IPS-18a (cell line): ENCODE data around the gene CTNS.

Experiments
- H3K27ac ChIP-seq: one replicate; pipeline ENCODE4 v1.5.1; 2013; ENCODE audit warnings: low read length
- H3K27me3 ChIP-seq: one replicate; pipeline ENCODE4 v1.6.1; 2013; ENCODE audit warnings: mild to moderate bottlenecking, low read length; ENCODE audit not compliant: control insufficient read depth, insufficient read depth
- H3K36me3 ChIP-seq: one replicate; pipeline ENCODE4 v1.6.1; 2013; ENCODE audit warnings: low read depth, low read length; ENCODE audit not compliant: control insufficient read depth
- H3K4me1 ChIP-seq: one replicate; pipeline ENCODE4 v1.6.1; 2013; ENCODE audit warnings: low read depth, low read length; ENCODE audit not compliant: control insufficient read depth
- H3K4me3 ChIP-seq: one replicate; pipeline ENCODE4 v1.5.1; 2013; ENCODE audit warnings: low read length
- H3K9ac ChIP-seq: one replicate; pipeline ENCODE4 v1.6.1; 2013; ENCODE audit warnings: mild to moderate bottlenecking, low read length, moderate library complexity
- H3K9me3 ChIP-seq: one replicate; pipeline ENCODE4 v1.6.1; 2013; ENCODE audit warnings: low read depth, low read length; ENCODE audit not compliant: control insufficient read depth

CTNS gene

DNA sequence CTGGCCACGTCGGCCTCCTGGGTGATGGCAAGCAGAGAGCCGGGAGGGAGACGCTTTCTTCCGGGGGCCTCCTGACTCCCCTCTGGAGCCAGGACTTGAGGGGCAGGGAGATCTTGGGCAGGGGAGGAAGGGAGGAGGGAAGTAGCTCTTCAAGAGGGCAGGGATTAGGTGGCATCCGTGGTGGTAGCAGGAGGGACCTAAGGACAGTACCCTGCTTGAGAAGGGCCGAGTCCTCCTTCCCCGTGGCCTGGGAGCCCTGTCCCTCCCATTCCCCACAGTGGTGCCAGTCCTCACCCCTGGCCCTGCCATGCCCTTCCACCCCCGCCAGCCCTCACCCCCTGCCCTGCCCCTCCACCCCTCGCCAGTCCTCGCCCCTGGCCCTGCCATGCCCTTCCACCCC, 19.2 kb downstream of the CTNS start:
- Histone ChIP-seq H3K36me3 (no peaks in the 10 kb centered on the region), H3K27ac (no peak overlapping the region), H3K9ac (no peak overlapping the region), H3K9me3 (no peaks in the 10 kb centered on the region), H3K27me3 (no peaks in the 10 kb centered on the region), H3K4me3 (no peak overlapping the region), H3K4me1 (no peaks in the 10 kb centered on the region)

DNA sequence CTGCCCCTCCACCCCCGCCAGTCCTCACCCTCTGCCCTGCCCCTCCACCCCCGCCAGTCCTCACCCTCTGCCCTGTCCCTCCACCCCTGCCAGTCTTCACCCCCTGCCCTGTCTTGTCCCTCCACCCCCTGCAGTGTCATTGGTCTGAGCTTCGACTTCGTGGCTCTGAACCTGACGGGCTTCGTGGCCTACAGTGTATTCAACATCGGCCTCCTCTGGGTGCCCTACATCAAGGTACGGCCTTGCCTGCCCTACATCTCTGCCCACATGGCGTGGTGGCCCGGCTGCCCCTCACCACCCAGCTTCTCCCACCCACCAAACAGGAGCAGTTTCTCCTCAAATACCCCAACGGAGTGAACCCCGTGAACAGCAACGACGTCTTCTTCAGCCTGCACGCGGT, 19.8 kb downstream of the CTNS start:
- no peak overlapping the region for H3K4me3 ChIP-seq
- H3K27ac ChIP-seq, result no peak overlapping the region
- no peak overlapping the region for H3K9ac ChIP-seq
- H3K27me3 ChIP-seq, result no peaks in the 10 kb centered on the region
- no peaks in the 10 kb centered on the region for H3K36me3 ChIP-seq
- H3K4me1 ChIP-seq, result no peaks in the 10 kb centered on the region
- no peaks in the 10 kb centered on the region for H3K9me3 ChIP-seq

DNA sequence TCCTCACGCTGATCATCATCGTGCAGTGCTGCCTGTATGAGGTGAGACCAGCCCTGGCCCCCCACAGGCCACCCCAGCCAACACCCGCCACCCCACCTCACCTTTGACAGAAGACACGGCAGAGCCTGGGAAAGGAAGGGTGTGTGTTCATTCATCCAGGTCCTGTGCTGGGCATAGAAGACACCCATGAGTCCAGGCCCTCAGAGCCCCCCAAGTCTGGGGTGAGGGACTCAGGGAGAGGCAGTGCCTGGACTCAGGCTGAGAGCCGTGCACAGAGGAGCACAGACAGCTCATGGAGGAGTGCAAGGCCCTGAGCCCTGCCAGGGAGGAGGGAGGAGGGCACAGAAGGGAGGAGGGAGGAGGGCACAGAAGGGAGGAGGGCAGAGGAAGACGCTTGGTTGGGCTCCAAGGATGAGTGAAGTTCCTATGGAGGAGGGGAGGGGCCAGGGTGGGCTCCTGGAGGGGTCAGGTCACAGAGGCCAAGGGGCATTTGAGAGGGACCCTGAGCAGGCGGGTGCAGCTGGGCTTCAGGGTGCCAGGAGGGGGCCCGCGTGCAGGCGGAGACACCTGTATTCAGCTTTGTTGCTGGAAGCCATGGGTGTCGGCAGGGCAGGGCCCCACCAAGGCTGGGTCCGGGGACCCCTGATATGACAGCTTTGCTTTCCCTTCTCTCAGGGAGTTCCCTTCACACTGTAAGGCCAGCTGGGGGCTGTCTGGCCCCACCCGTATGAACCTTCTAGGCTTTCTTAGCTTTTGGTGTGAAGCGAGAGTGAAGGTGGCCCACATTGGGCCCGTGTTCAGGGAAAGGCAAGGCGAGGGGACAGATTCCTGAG, 20.4 kb downstream of the CTNS start:
- Histone ChIP-seq H3K4me3 (no peak overlapping the region), H3K36me3 (no peaks in the 10 kb centered on the region), H3K4me1 (no peaks in the 10 kb centered on the region), H3K27ac (no peak overlapping the region), H3K9ac (no peak overlapping the region), H3K27me3 (no peaks in the 10 kb centered on the region), H3K9me3 (no peaks in the 10 kb centered on the region)

DNA sequence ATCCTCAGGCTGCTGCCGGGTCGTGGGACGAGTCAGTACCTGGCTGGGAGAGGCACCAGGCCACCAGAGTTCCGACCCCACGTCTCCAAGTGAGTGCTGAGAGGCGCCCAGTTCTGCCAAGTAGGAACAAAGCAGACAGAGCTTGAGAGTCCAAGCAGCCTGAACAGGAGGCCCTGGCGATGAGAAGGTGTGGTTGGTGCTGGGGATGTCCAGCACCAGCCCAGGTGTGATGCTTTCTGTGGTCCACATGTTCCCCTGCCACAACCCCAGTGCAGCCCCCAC, 21.0 kb downstream of the CTNS start:
- no peaks in the 10 kb centered on the region for H3K9me3 ChIP-seq
- H3K27me3 ChIP-seq, result no peaks in the 10 kb centered on the region
- no peaks in the 10 kb centered on the region for H3K4me1 ChIP-seq
- H3K4me3 ChIP-seq, result no peak overlapping the region
- no peak overlapping the region for H3K9ac ChIP-seq
- no peaks in the 10 kb centered on the region for H3K36me3 ChIP-seq
- H3K27ac ChIP-seq, result no peak overlapping the region

DNA sequence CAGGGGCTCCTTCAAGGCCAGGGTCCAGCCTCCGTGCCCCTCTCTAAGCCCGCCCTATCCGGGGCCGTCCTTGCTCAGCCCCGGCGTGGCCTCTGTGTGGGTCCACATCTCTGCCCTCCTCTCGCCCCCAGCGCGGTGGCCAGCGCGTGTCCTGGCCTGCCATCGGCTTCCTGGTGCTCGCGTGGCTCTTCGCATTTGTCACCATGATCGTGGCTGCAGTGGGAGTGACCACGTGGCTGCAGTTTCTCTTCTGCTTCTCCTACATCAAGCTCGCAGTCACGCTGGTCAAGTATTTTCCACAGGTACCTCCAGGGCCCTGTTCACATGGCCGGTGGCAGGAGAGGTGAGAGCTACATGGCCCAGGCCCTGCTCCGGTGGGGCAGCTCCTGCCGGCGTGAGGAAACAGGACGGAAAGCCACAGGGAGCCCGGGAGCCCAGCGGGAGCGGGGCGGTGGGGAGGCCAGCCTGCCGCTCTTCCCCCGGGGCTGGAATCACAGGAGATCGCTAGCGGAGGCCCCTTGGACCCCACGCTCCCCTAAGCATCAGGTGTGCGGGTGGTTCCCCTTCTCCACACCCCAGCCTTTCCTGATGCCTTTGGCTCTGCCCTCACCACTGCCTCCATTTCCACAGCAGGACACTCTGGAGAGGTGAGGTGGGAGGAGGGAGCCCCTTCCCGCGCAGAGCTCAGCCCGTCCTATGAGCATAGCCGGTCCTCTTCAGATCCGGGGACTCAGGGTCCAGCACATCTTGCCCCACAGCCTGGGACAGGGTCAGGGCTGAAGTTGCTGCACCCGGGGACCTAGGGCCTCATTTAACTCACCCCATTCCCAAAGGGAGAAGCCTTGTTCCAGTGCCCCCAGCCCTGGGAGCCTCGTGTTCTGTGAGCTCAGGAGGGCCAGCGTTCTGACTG, 21.6 kb downstream of the CTNS start:
- Histone ChIP-seq H3K9ac (no peak overlapping the region), H3K9me3 (no peaks in the 10 kb centered on the region), H3K4me1 (no peaks in the 10 kb centered on the region), H3K36me3 (no peaks in the 10 kb centered on the region), H3K27ac (no peak overlapping the region), H3K27me3 (no peaks in the 10 kb centered on the region), H3K4me3 (no peak overlapping the region)

DNA sequence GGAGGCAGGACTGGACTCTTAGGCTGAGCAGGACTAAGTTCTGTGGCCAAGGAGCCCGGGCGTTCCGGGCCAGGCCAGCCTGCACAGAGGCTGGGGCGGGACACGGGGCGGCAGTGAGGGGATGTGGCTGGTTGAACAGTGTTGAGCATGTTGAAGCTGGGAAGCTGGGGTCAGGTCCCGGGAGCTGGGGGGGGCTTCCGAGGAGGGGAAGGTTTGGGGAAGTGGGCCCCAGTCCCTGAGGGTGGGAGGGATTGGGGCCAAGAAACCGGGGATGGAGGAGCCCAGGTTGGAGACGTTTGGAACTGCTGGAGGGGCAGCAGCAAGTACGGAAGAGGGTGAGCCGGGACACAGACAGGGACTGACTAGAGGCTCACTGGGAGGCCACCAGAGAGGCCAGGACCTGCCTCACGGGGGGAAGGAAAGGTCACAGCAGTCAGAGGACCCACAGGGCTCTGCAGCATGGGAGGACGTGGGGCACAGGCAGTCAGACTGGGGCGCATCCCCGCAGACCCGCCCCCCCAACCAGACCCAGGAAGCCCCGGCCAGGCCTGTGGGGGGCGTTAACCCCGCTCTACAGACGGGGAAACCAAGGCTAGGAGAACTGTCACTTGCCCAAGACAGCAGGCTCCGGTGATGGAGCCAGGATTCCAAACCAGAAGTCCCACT, 22.4 kb downstream of the CTNS start:
- Histone ChIP-seq H3K9me3 (no peaks in the 10 kb centered on the region), H3K36me3 (no peaks in the 10 kb centered on the region), H3K9ac (no peak overlapping the region), H3K27me3 (no peaks in the 10 kb centered on the region), H3K4me3 (no peak overlapping the region), H3K4me1 (no peaks in the 10 kb centered on the region), H3K27ac (no peak overlapping the region)

DNA sequence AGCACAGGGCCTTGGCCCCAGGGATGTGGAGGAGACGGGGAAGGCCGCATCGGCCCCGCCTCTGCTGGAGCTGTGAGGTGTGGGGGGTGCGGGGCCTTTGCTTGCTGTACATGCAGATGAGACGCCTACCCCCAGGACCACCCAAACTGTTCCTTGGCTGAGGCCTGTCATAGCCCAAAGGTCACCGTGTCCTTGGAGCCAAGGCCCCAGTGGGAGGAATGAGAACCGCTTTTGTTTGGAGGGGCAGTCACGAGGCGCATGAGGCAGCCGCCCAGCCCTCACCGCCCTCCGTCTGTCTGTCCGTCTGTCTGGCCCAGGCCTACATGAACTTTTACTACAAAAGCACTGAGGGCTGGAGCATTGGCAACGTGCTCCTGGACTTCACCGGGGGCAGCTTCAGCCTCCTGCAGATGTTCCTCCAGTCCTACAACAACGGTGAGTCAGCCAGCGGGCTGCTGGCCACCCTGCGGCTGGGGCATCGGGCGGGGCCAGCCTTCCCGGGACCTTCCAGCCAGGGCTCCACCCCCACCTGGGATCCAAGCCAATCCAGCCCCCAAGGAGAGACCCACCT, 23.1 kb downstream of the CTNS start:
- no peak overlapping the region for H3K9ac ChIP-seq
- no peak overlapping the region for H3K27ac ChIP-seq
- no peak overlapping the region for H3K4me3 ChIP-seq
- H3K4me1 ChIP-seq, result no peaks in the 10 kb centered on the region
- no peaks in the 10 kb centered on the region for H3K9me3 ChIP-seq
- H3K36me3 ChIP-seq, result no peaks in the 10 kb centered on the region
- no peaks in the 10 kb centered on the region for H3K27me3 ChIP-seq

DNA sequence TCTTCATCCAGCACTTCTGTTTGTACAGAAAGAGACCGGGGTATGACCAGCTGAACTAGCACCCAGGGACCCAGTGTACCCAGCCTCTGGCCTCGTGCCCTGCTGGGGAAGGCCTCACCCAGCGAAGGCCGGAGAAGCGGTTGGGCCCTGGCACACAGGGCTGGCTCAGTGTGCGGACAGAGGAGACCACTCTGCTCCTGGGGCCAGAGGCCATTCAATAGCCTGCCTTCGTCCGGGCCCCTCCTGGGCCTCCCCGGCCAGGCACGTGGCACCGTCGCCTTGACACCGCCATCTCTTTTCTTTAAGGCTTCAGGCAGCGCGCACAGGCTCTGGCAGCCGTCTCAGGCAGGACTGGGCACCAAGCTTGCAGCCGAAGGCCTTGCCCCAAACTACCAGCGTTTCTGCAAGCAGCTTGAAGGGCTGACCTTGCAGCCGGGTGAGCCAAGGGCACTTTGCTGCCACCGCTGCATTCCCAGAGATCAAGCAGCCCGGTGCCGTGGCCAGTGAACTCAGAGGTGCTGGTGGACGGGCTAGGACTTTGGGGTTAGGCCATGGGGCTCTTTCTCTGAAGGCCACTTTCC, 23.8 kb downstream of the CTNS start:
- Histone ChIP-seq H3K9ac (no peak overlapping the region), H3K4me1 (no peaks in the 10 kb centered on the region), H3K4me3 (no peak overlapping the region), H3K27ac (no peak overlapping the region), H3K27me3 (no peaks in the 10 kb centered on the region), H3K36me3 (no peaks in the 10 kb centered on the region), H3K9me3 (no peaks in the 10 kb centered on the region)

DNA sequence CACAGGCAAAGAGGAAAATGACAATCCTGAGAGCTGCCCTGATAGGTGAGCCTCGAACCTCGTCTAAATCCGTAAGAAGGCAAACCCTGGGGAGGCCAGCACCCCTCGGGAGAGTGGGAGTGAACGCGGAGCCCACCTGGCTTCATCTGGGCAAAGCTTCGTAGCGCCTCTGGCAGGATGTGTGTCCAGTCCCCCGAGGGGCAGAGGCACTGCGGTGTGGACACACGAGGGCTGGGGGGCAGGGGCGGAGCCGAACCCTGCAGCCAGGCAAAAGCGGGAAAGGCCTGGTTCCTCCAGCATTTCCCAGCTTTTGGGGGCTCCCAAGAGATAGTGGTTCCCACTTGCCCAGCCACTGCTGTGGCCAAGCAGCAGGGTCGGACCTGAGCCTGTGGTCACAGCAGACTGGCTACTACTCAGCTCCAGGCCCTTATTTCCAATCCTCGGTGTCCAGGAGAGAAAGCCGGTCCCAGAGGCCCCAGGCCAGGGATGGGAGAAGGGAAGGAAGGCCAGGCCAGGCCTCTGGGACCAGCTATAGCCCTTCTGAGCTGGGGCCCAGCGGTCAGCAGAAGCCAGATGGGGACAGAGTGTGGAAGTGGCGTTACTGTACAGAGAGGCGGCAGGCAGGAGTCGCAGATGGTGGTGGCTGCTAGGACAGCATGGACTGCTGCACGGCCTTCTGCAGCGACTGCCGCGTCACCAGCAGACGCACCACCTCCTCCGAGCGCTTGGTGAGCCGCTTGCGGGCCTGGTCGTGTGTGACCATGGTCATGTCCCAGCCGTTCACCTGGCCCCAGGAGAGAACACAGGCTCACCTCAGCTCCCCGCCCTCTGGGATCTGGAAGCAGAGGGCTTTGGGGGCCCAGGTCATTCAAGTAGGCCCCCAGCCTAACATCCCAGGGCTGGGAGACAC, 26.8 kb downstream of the CTNS start:
- Histone ChIP-seq H3K27me3 (no peaks in the 10 kb centered on the region), H3K4me3 (no peak overlapping the region), H3K4me1 (no peaks in the 10 kb centered on the region), H3K27ac (no peak overlapping the region), H3K9me3 (no peaks in the 10 kb centered on the region), H3K9ac (no peak overlapping the region), H3K36me3 (no peaks in the 10 kb centered on the region)

DNA sequence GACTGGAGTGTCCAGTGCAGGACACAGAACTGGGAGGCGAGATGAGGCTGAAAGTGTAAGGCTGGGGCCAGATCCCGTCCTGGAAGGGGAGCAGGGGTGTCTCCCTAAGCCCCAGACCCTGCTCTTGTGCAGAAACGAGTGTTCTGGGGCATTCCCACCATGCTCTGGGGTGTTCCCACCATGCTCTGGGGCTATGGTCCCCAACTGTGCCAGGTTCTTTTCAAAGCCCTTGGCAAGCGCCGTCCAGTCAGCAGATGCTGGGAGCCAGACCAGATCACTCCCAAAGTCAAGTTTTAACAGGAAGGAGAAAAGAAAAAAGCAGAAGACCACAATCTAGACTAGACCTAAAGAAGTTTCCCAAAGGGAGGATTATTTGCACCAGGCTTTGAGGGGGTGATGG, 29.3 kb downstream of the CTNS start:
- no peaks in the 10 kb centered on the region for H3K36me3 ChIP-seq

More for the DNA sequence above, 29.3 kb downstream of the CTNS start:
- Histone ChIP-seq H3K27ac (no peak overlapping the region), H3K9me3 (no peaks in the 10 kb centered on the region), H3K4me1 (peaks cover 3% of the 10 kb centered on the region), H3K4me3 (no peak overlapping the region), H3K9ac (no peak overlapping the region), H3K27me3 (no peaks in the 10 kb centered on the region)
